HT-29 (cell line): ENCODE results near the gene RTP3. TPM values are rescaled to one million over a fixed set of nuclear protein-coding genes. Genes with fewer than 3 reads are reported as not detected.

Experiments
- DNase-seq: peaks from one replicate; pipeline ENCODE4 v3.0.0-alpha.2; 2015; ENCODE audit warnings: low spot score
- total RNA-seq: library from RNA; depleted of rRNA; stranded (reverse); fragments of >200 nt; shearing (Covaris generic); gene quantifications from 2 replicates; pipeline ENCODE4 v1.2.3, GENCODE V29; 2014

RTP3 gene
- total RNA-seq, 1 experiment from 2014 or later = not detected

- DNase-seq = no peak
Observed at GRCh38 chr3:46469680-46470357, 28.0 kb upstream of the RTP3 start.

GRCh38 chr3:46470831-46471230 is 26.9 kb upstream of the RTP3 start:
- DNase-seq = no peak

GRCh38 chr3:46471371-46471914 is 26.3 kb upstream of the RTP3 start:
- no peak for DNase-seq

- DNase-seq = no peak
Observed at GRCh38 chr3:46472736-46473135, 25.0 kb upstream of the RTP3 start.

- DNase-seq = no peak
Observed at GRCh38 chr3:46477145-46477544, 20.6 kb upstream of the RTP3 start.

- DNase-seq = no peak
Observed at GRCh38 chr3:46477756-46478155, 20.0 kb upstream of the RTP3 start.

- DNase-seq = no peak
Observed at GRCh38 chr3:46478341-46478740, 19.4 kb upstream of the RTP3 start.

- no peak for DNase-seq
Observed at GRCh38 chr3:46479021-46479420, 18.8 kb upstream of the RTP3 start.

- DNase-seq = no peak
Observed at GRCh38 chr3:46479696-46480095, 18.1 kb upstream of the RTP3 start.

GRCh38 chr3:46480491-46481195 is 17.1 kb upstream of the RTP3 start:
- DNase-seq = no peak

- DNase-seq = no peak
Observed at GRCh38 chr3:46481636-46482035, 16.1 kb upstream of the RTP3 start.

GRCh38 chr3:46482632-46483350 is 15.0 kb upstream of the RTP3 start:
- DNase-seq = no peak

- no peak for DNase-seq
Observed at GRCh38 chr3:46483825-46484224, 14.0 kb upstream of the RTP3 start.

- DNase-seq = no peak
Observed at GRCh38 chr3:46484388-46484787, 13.4 kb upstream of the RTP3 start.

- DNase-seq = peak; percentile 33
Observed at GRCh38 chr3:46484911-46485778, 12.6 kb upstream of the RTP3 start.

- no peak for DNase-seq
Observed at GRCh38 chr3:46485779-46486175, 12.0 kb upstream of the RTP3 start.

- peak; percentile 90 for DNase-seq
Observed at GRCh38 chr3:46488735-46489361, 8.9 kb upstream of the RTP3 start.

- DNase-seq = no peak
Observed at GRCh38 chr3:46489381-46489780, 8.4 kb upstream of the RTP3 start.

GRCh38 chr3:46489875-46490274 is 7.9 kb upstream of the RTP3 start:
- DNase-seq = no peak

- DNase-seq = no peak
Observed at GRCh38 chr3:46490338-46491084, 7.3 kb upstream of the RTP3 start.
